ENCODE measurements around the gene C1orf74.

The C1orf74 gene

GRCh38 chr1:209784265-209785169 is at the start of gene C1orf74:
TSS of gene C1orf74 (minus strand) at chr1:209784559. CDS start at chr1:209783634, 925 bp downstream.
- peak; percentile 99 for DNase-seq (ENCODE audit: low read depth)

- DNase-seq (ENCODE audit: low read depth) = peak; percentile 75
Measured at GRCh38 chr1:209831615-209832014, 47.3 kb upstream of the C1orf74 start.

GRCh38 chr1:209830722-209831121 is 46.4 kb upstream of the C1orf74 start:
- no peak for DNase-seq (ENCODE audit: low read depth)

DNA sequence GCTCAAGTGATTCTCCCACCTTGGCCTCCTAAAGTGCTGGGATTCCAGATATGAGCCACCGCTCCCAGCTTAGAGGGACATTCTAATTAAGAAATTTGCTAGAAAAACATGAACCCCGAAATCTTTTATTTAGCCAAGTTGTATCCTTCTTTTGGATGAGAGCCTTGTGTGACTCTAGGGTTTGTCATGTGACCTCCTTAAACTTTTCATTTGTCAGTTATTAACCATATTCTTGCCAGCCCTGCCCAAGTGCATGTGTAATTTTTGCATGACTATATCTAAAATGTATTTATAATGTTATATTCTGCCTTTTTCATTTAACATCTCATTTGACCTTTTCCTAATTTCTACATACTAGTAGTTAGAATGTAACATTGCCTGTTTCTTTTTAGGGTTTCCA is 45.4 kb upstream of the C1orf74 start:
- DNase-seq (ENCODE audit: low read depth) = peak; percentile 31

- DNase-seq (ENCODE audit: low read depth) = peak; percentile 99
Measured at GRCh38 chr1:209827384-209828262, 43.3 kb upstream of the C1orf74 start, which contains the start of gene UTP25. TSS of gene UTP25 (plus strand) at chr1:209827972. CDS start at chr1:209828064, 92 bp downstream.

DNA sequence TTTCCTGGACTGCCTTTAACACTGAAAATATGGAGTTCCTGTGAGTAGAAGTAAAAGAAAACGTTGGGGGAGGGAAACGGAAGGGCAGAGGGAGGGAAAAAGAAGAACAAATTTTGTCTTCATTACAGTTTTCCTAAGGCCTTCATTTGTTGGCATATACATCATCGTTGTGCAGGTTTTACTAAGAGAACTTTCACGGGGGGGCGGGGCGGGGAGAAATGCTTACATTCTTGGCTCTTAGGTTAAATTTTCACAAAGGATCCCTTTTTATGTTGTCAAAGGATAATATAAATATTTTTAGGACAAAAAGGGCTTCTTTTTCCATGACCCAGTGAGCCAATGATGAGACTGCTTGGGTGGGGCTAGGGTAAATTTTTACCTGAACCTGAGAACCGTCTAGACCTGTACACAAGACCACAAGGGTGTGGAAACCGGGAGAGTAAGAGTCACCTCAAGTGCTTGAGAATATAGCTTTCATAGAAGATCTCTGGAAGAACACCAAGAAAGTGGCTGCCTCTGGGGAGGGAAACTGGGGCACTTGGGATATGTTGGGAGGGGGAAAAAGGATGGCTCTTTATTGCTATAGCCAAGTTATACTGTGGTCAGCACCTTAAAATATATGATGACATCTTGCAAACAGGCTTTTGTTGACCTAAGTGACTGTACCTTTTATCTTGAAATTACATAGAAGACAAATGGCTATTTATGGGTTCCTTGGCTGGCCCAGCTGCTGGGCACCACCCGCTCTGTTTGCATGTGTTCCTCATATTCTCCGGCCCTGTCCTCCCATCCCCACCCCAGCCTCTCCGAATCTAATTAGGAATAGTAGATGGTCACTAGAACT is 41.5 kb upstream of the C1orf74 start:
- DNase-seq (ENCODE audit: low read depth) = no peak

- DNase-seq (ENCODE audit: low read depth) = peak; percentile 94
Measured at GRCh38 chr1:209823143-209824041, 39.0 kb upstream of the C1orf74 start.

- no peak for DNase-seq (ENCODE audit: low read depth)
Measured at GRCh38 chr1:209822706-209823105, 38.3 kb upstream of the C1orf74 start.

GRCh38 chr1:209820986-209821385 is 36.6 kb upstream of the C1orf74 start:
- no peak for DNase-seq (ENCODE audit: low read depth)

- no peak for DNase-seq (ENCODE audit: low read depth)
Measured at GRCh38 chr1:209819058-209819457, 34.7 kb upstream of the C1orf74 start.

DNA sequence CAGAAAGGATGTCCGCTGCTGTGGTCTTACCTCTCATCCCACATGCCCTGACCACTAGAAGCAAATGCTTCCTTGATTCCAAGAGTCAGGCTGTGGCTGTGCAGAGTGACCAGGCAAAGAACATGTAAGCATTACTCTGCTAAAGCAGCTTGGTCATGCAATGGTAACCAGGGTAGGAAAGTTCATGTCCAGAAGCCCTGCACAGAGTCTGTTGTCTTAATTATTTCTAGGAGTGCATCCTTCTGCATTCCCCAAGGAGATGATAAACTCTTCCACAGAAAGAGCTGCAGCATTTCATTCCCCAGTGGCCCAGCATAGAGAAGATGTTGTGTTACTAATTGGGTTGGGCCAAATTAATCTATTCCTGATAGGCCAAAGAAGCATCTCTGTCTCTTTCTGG is 33.3 kb upstream of the C1orf74 start:
- no peak for DNase-seq (ENCODE audit: low read depth)

DNA sequence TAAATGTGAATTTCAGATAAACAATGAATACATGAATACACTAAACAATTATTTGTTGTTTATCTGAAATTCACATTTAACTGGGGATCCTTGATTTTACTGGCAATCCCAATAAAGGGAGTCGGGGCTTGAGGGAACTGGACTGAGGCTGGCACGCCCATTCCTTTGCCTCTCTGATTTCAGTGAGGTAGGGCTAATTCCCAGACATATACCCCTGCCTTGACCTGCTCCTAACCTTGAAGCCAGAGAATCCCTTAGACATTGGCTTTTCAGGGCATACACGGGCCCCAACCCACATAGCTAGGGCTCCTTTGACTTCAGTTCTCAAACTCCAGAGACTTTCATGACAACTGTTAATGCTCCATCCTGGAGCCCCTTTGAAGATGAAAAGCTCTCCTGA is 32.6 kb upstream of the C1orf74 start:
- DNase-seq (ENCODE audit: low read depth) = no peak

- no peak for DNase-seq (ENCODE audit: low read depth)
Measured at GRCh38 chr1:209815931-209816341, 31.6 kb upstream of the C1orf74 start.

GRCh38 chr1:209815490-209815889 is 31.1 kb upstream of the C1orf74 start:
- no peak for DNase-seq (ENCODE audit: low read depth)

DNA sequence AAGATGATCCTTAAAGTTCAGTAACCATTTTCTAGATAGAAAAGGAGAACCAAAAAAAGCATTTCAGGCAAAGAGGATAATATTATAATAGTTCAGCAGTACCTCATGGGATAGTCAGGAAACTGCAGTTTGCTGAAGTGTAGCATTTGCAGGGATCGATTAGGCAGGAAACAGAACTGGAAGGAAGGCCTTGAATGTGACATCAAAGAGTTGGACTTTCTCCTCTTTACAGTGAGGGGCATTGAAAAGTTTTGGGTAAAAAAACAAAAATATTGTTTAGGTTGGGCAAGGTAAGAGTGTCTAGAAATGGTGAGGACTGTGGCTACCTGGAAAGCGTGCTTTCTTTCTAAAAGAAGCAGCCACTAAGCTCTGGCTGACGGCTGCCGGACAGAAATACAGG is 29.5 kb upstream of the C1orf74 start:
- DNase-seq (ENCODE audit: low read depth) = no peak

GRCh38 chr1:209810783-209811182 is 26.4 kb upstream of the C1orf74 start:
- no peak for DNase-seq (ENCODE audit: low read depth)

- DNase-seq (ENCODE audit: low read depth) = no peak
Measured at GRCh38 chr1:209809611-209810010, 25.3 kb upstream of the C1orf74 start.

- DNase-seq (ENCODE audit: low read depth) = peak; percentile 97
Measured at GRCh38 chr1:209808059-209808581, 23.8 kb upstream of the C1orf74 start.

DNA sequence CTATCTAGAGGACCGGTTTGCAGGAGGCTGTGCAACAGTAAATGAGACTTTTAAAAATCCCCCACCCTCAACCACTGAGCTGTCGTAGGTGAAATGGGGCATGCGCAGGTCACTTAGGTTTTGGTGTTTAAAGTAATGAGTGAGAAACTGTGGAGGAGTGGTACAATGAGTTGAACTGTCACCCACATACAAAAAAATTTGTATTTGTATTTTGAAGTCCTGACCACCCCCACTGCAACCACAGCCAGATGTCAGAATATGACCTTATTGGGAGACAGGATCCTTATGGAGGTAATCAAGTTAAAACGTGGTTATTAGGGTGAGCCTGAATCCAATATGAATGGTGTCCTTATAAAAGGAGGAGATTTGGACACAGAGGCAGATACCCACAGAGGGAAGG is 23.1 kb upstream of the C1orf74 start:
- DNase-seq (ENCODE audit: low read depth) = no peak
